ENCODE measurements around the gene LAMP2. TPM values are rescaled to one million over a fixed set of nuclear protein-coding genes. Genes with fewer than 3 reads are reported as not detected.
A peak's percentile ranks its signal among the peaks of the same experiment; 100 is the strongest.

Gene LAMP2
- total RNA-seq, 1 donor from 2014 or later: 44.3 TPM

GRCh38 chrX:120439921-120440320 is 29.2 kb downstream of the LAMP2 start:
- Mint-ChIP-seq H3K27ac (no peak overlapping the region), H3K4me1 (no peaks in the 10 kb centered on the region), H3K4me3 (no peak overlapping the region), H3K9me3 (no peaks in the 10 kb centered on the region), H3K27me3 (no peaks in the 10 kb centered on the region), H3K36me3 (ENCODE audit: low read depth) (peaks cover 40% of the 10 kb centered on the region)
- DNase-seq: no peak
- intact Hi-C loops (cut with micrococcal nuclease): no loop called here

GRCh38 chrX:120429776-120430540 is 39.1 kb downstream of the LAMP2 start:
- intact Hi-C loops (cut with micrococcal nuclease): no loop called here
- Mint-ChIP-seq H3K27ac (no peak overlapping the region), H3K4me3 (no peak overlapping the region), H3K36me3 (ENCODE audit: low read depth) (peaks cover 11% of the 10 kb centered on the region), H3K9me3 (no peaks in the 10 kb centered on the region), H3K27me3 (no peaks in the 10 kb centered on the region), H3K4me1 (peaks cover 4% of the 10 kb centered on the region)
- DNase-seq: no peak

- Mint-ChIP-seq H3K4me1 (peaks cover 8% of the 10 kb centered on the region), H3K27ac (no peak overlapping the region), H3K27me3 (no peaks in the 10 kb centered on the region), H3K9me3 (no peaks in the 10 kb centered on the region), H3K36me3 (ENCODE audit: low read depth) (peaks cover 10% of the 10 kb centered on the region), H3K4me3 (no peak overlapping the region)
- no peak for DNase-seq
- intact Hi-C loops (cut with micrococcal nuclease): no loop called here
Measured at GRCh38 chrX:120428309-120428708, 40.8 kb downstream of the LAMP2 start.

- Mint-ChIP-seq H3K36me3 (ENCODE audit: low read depth) (no peaks in the 10 kb centered on the region), H3K27me3 (no peaks in the 10 kb centered on the region), H3K4me3 (no peak overlapping the region), H3K9me3 (no peaks in the 10 kb centered on the region), H3K27ac (no peak overlapping the region), H3K4me1 (peaks cover 8% of the 10 kb centered on the region)
- intact Hi-C loops (cut with micrococcal nuclease): no loop called here
- DNase-seq: no peak
Measured at GRCh38 chrX:120426599-120426998, 42.5 kb downstream of the LAMP2 start.

- Mint-ChIP-seq H3K36me3 (ENCODE audit: low read depth) (no peaks in the 10 kb centered on the region), H3K27me3 (no peaks in the 10 kb centered on the region), H3K27ac (no peak overlapping the region), H3K4me3 (no peak overlapping the region), H3K9me3 (no peaks in the 10 kb centered on the region), H3K4me1 (peaks cover 4% of the 10 kb centered on the region)
- intact Hi-C loops (cut with micrococcal nuclease): no loop called here
- DNase-seq: peak; percentile 57
Measured at GRCh38 chrX:120419463-120419862, 49.6 kb downstream of the LAMP2 start.

- intact Hi-C loops (cut with micrococcal nuclease): no loop called here
- Mint-ChIP-seq H3K9me3 (no peaks in the 10 kb centered on the region), H3K36me3 (ENCODE audit: low read depth) (no peaks in the 10 kb centered on the region), H3K4me1 (no peaks in the 10 kb centered on the region), H3K27me3 (no peaks in the 10 kb centered on the region), H3K27ac (no peak overlapping the region), H3K4me3 (no peak overlapping the region)
- DNase-seq: no peak
Measured at GRCh38 chrX:120408168-120408567, 60.9 kb downstream of the LAMP2 start.

GRCh38 chrX:120406638-120407037 is 62.5 kb downstream of the LAMP2 start:
- Mint-ChIP-seq H3K4me3 (no peak overlapping the region), H3K27ac (no peak overlapping the region)

GRCh38 chrX:120402369-120402768 is 66.7 kb downstream of the LAMP2 start:
- DNase-seq: no peak
- Mint-ChIP-seq H3K27ac (no peak overlapping the region), H3K9me3 (no peaks in the 10 kb centered on the region), H3K4me3 (no peak overlapping the region), H3K27me3 (peaks cover 3% of the 10 kb centered on the region), H3K4me1 (no peaks in the 10 kb centered on the region), H3K36me3 (ENCODE audit: low read depth) (no peaks in the 10 kb centered on the region)
- intact Hi-C loops (cut with micrococcal nuclease): no loop called here

More at GRCh38 chrX:120406638-120407037, 62.5 kb downstream of the LAMP2 start:
- no peaks in the 10 kb centered on the region for H3K27me3 Mint-ChIP-seq
- H3K36me3 Mint-ChIP-seq (ENCODE audit: low read depth): no peaks in the 10 kb centered on the region
- intact Hi-C loops (cut with micrococcal nuclease): no loop called here
- no peak for DNase-seq
- H3K9me3 Mint-ChIP-seq: no peaks in the 10 kb centered on the region
- no peaks in the 10 kb centered on the region for H3K4me1 Mint-ChIP-seq

- H3K4me1 Mint-ChIP-seq: no peaks in the 10 kb centered on the region
- intact Hi-C loops (cut with micrococcal nuclease): no loop called here
- no peak for DNase-seq
Measured at GRCh38 chrX:120401301-120401700, 67.8 kb downstream of the LAMP2 start.

GRCh38 chrX:120380699-120381098 is 88.4 kb downstream of the LAMP2 start:
- Mint-ChIP-seq H3K4me3 (no peak overlapping the region), H3K36me3 (ENCODE audit: low read depth) (no peaks in the 10 kb centered on the region), H3K27ac (no peak overlapping the region), H3K27me3 (peaks cover 8% of the 10 kb centered on the region), H3K4me1 (no peaks in the 10 kb centered on the region), H3K9me3 (no peaks in the 10 kb centered on the region)
- intact Hi-C loops (cut with micrococcal nuclease): loop anchor here (5.0 kb wide), 2 partner anchors 77 to 97 kb away; no protein-coding TSS in a partner anchor
- peak; percentile 74 for DNase-seq

More at GRCh38 chrX:120401301-120401700, 67.8 kb downstream of the LAMP2 start:
- Mint-ChIP-seq H3K27ac (no peak overlapping the region), H3K4me3 (no peak overlapping the region), H3K9me3 (no peaks in the 10 kb centered on the region), H3K27me3 (peaks cover 3% of the 10 kb centered on the region), H3K36me3 (ENCODE audit: low read depth) (no peaks in the 10 kb centered on the region)

- Mint-ChIP-seq H3K27ac (no peak overlapping the region), H3K4me3 (no peak overlapping the region), H3K36me3 (ENCODE audit: low read depth) (no peaks in the 10 kb centered on the region), H3K27me3 (peaks cover 8% of the 10 kb centered on the region), H3K9me3 (no peaks in the 10 kb centered on the region), H3K4me1 (no peaks in the 10 kb centered on the region)
- intact Hi-C loops (cut with micrococcal nuclease): loop anchor here (5.0 kb wide), 2 partner anchors 77 to 97 kb away; no protein-coding TSS in a partner anchor
- DNase-seq: no peak
Measured at GRCh38 chrX:120379937-120380681, 89.0 kb downstream of the LAMP2 start.

- Mint-ChIP-seq H3K4me1 (no peaks in the 10 kb centered on the region), H3K36me3 (ENCODE audit: low read depth) (no peaks in the 10 kb centered on the region), H3K27me3 (peaks cover 8% of the 10 kb centered on the region), H3K4me3 (no peak overlapping the region), H3K9me3 (no peaks in the 10 kb centered on the region), H3K27ac (no peak overlapping the region)
- intact Hi-C loops (cut with micrococcal nuclease): no loop called here
- no peak for DNase-seq
Measured at GRCh38 chrX:120378570-120378969, 90.5 kb downstream of the LAMP2 start.
